ENCODE results near the gene RRAGD.
A peak's percentile ranks its signal among the peaks of the same experiment; 100 is the strongest.

Gene RRAGD

GRCh38 chr6:89411145-89412070 is 665 bp downstream of the RRAGD start (continued):
- TF ChIP-seq, protein P1, sequence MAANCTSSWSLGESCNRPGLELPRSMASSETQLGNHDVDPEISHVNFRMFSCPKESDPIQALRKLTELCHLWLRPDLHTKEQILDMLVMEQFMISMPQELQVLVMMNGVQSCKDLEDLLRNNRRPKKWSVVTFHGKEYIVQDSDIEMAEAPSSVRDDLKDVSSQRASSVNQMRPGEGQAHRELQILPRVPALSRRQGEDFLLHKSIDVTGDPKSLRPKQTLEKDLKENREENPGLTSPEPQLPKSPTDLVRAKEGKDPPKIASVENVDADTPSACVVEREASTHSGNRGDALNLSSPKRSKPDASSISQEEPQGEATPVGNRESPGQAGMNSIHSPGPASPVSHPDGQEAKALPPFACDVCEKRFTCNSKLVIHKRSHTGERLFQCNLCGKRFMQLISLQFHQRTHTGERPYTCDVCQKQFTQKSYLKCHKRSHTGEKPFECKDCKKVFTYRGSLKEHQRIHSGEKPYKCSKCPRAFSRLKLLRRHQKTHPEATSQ (tag by site-specific recombination; IDR thresholded peaks at IDR 0.05): 0 out of 2 replicates have a peak, but pooled peaks have one; percentile 31
- no peak for TF ChIP-seq ZNF16 (tag by site-specific recombination; IDR thresholded peaks at IDR 0.05; ENCODE audit: low read depth)
- peak; percentile 71 for TF ChIP-seq FEZF1 (tag by site-specific recombination; IDR thresholded peaks at IDR 0.05)
- TF ChIP-seq, protein P2, sequence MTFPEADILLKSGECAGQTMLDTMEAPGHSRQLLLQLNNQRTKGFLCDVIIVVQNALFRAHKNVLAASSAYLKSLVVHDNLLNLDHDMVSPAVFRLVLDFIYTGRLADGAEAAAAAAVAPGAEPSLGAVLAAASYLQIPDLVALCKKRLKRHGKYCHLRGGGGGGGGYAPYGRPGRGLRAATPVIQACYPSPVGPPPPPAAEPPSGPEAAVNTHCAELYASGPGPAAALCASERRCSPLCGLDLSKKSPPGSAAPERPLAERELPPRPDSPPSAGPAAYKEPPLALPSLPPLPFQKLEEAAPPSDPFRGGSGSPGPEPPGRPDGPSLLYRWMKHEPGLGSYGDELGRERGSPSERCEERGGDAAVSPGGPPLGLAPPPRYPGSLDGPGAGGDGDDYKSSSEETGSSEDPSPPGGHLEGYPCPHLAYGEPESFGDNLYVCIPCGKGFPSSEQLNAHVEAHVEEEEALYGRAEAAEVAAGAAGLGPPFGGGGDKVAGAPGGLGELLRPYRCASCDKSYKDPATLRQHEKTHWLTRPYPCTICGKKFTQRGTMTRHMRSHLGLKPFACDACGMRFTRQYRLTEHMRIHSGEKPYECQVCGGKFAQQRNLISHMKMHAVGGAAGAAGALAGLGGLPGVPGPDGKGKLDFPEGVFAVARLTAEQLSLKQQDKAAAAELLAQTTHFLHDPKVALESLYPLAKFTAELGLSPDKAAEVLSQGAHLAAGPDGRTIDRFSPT (tag by site-specific recombination; IDR thresholded peaks at IDR 0.05): peak; percentile 74
- peak; percentile 56; the same call in 1 of the 2 replicates for TF ChIP-seq EGR2 (tag by site-specific recombination; IDR thresholded peaks at IDR 0.05; ENCODE audit: low read depth)
- TF ChIP-seq, protein P3, sequence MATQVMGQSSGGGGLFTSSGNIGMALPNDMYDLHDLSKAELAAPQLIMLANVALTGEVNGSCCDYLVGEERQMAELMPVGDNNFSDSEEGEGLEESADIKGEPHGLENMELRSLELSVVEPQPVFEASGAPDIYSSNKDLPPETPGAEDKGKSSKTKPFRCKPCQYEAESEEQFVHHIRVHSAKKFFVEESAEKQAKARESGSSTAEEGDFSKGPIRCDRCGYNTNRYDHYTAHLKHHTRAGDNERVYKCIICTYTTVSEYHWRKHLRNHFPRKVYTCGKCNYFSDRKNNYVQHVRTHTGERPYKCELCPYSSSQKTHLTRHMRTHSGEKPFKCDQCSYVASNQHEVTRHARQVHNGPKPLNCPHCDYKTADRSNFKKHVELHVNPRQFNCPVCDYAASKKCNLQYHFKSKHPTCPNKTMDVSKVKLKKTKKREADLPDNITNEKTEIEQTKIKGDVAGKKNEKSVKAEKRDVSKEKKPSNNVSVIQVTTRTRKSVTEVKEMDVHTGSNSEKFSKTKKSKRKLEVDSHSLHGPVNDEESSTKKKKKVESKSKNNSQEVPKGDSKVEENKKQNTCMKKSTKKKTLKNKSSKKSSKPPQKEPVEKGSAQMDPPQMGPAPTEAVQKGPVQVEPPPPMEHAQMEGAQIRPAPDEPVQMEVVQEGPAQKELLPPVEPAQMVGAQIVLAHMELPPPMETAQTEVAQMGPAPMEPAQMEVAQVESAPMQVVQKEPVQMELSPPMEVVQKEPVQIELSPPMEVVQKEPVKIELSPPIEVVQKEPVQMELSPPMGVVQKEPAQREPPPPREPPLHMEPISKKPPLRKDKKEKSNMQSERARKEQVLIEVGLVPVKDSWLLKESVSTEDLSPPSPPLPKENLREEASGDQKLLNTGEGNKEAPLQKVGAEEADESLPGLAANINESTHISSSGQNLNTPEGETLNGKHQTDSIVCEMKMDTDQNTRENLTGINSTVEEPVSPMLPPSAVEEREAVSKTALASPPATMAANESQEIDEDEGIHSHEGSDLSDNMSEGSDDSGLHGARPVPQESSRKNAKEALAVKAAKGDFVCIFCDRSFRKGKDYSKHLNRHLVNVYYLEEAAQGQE (tag by site-specific recombination; IDR thresholded peaks at IDR 0.05): peak; percentile 82
- TF ChIP-seq ZBTB8A (tag by site-specific recombination; IDR thresholded peaks at IDR 0.05): peak; percentile 88
- TF ChIP-seq ZNF239 (tag by site-specific recombination; IDR thresholded peaks at IDR 0.05): no peak
- TF ChIP-seq GLIS1 (tag by site-specific recombination; IDR thresholded peaks at IDR 0.05): peak; percentile 89
- TF ChIP-seq PRDM2 (tag by site-specific recombination; IDR thresholded peaks at IDR 0.05; ENCODE audit: borderline replicate concordance): peak; percentile 55; the same call in 1 of the 2 replicates

DNA sequence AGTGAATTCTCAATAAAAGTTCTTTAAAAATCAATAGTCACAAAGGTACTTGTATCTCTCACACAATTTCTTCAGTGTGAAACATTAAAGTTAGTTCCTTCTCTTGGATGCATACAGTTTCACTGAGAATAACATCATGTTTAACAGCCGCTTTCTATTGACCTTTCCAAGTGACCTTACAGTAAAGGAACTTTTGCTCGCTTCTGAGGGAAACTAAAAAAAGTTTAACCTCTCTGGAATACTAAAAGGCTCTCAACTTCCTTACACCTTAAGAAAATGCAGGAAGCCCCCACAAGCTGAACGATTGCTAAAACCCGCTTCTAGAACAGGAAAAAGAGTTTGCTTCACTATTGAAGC is 1.3 kb downstream of the RRAGD start:
- TF ChIP-seq ZNF629 (tag by site-specific recombination; IDR thresholded peaks at IDR 0.05) (0 out of 2 replicates have a peak, but pooled peaks have one; percentile 12), ZNF701 (tag by site-specific recombination; IDR thresholded peaks at IDR 0.05) (no peak), ZNF24 (tag by site-specific recombination; IDR thresholded peaks at IDR 0.05) (no peak), PRDM6 (tag by site-specific recombination; IDR thresholded peaks at IDR 0.05) (peak; percentile 82), PRDM1 (tag by site-specific recombination; IDR thresholded peaks at IDR 0.05) (peak; percentile 93), MEIS1 (CRISPR knock-in tag; IDR thresholded peaks at IDR 0.05; ENCODE audit: borderline replicate concordance) (no peak)
- Histone ChIP-seq H3K4me1 (ENCODE audit: control insufficient read depth, insufficient read depth, low read length) (peaks cover 12% of the 10 kb centered on the region), H3K9me3 (ENCODE audit: control insufficient read depth, insufficient read depth, low read depth, low read length) (no peaks in the 10 kb centered on the region), H3K27ac (ENCODE audit: extremely low read depth, low read depth, low read length) (peak overlapping the region; percentile 83; the same call in 1 of the 2 replicates), H3K36me3 (ENCODE audit: control insufficient read depth in 2 of 2, insufficient read depth in 1 of 2, low read length in 2 of 2) (no peaks in the 10 kb centered on the region), H3K4me3 (ENCODE audit: low read depth, low read length) (peak overlapping the region; percentile 85)
- POLR2A ChIA-PET: interaction anchor here (0.7 to 2.2 kb wide), 6 partner anchors 19 to 330 kb away, joined by 3 to 6 read pairs (median 4); partner anchors contain the start of genes PM20D2 and PNRC1
- CTCF ChIA-PET: interaction anchor here (0.6 to 2.5 kb wide), 8 partner anchors 22 to 1069 kb away, joined by 3 to 18 read pairs (median 3); no protein-coding TSS in a partner anchor
